ENCODE results near the gene MACROD2.

The MACROD2 gene

DNA sequence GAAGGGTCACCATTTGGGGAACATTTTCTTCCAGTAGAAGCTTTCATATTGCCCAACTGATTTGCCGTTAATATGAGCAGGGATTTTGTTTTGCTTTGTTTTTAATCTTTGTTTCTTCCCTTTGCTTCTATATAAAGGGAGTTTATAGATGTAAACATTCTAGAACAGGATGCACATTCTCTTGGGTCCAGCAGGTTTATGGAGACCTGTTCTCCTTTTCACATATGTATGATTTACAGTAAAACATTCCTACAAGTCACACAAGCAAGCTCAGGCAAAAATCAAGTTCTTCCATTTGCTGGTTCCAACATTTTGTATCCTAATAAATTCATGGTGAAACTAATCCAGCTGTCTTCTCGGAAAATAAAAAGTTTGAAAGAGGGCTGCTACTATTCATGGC, 1424.5 kb downstream of the MACROD2 start:
- Histone ChIP-seq H3K27me3 (ENCODE audit: control insufficient read depth, insufficient read depth, low read length) (no peaks in the 10 kb centered on the region), H3K4me1 (ENCODE audit: control insufficient read depth, insufficient read depth, low read length) (no peaks in the 10 kb centered on the region), H3K9ac (ENCODE audit: low read depth, low read length) (no peak overlapping the region), H3K36me3 (ENCODE audit: control insufficient read depth, insufficient read depth, low read length) (no peaks in the 10 kb centered on the region), H3K4me3 (ENCODE audit: low read depth, low read length) (no peak overlapping the region), H3K9me3 (ENCODE audit: control insufficient read depth, insufficient read depth, low read length) (no peaks in the 10 kb centered on the region)

DNA sequence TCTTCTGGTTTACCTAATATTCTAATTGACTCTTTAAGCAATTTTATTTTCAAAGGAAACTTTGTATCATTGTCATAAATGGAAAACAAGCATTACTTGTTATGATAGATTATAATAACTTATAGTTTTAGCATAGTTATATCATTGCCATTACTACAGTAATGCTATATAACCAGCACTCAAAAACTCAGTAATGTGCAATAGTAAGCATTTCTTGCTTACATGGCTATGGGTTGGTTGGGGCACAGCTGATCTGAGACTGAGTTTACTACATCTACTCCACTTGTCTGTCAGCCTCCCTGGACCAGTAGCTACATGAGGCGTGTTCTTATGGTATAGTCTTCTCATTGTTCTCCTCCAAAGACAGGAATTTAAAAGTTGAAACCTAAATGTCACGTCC, 1427.7 kb downstream of the MACROD2 start:
- no peaks in the 10 kb centered on the region for H3K4me1 ChIP-seq (ENCODE audit: control insufficient read depth, insufficient read depth, low read length)
- H3K9me3 ChIP-seq (ENCODE audit: control insufficient read depth, insufficient read depth, low read length): no peaks in the 10 kb centered on the region
- no peak overlapping the region for H3K9ac ChIP-seq (ENCODE audit: low read depth, low read length)
- no peaks in the 10 kb centered on the region for H3K27me3 ChIP-seq (ENCODE audit: control insufficient read depth, insufficient read depth, low read length)
- H3K4me3 ChIP-seq (ENCODE audit: low read depth, low read length): no peak overlapping the region
- H3K36me3 ChIP-seq (ENCODE audit: control insufficient read depth, insufficient read depth, low read length): no peaks in the 10 kb centered on the region

DNA sequence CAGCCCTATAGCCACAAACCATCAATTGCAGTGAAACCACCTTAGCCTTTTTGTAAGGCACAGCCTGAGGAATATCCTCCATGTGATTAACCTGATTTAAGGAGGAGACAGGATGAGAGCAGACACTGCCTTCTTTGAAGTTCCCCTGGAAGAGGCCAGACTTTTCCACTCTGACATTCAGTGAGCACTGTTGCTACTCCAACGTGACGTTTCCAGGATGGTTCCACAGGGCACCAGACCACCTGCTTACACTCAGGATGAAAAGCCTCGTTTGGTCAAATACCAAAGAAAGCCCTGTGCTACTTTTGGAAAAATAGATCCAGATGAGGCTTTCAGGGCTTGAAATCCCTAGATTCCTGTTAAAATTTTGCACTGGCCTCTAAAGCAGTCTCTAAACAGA, 1444.2 kb downstream of the MACROD2 start:
- H3K4me3 ChIP-seq (ENCODE audit: low read depth, low read length): no peak overlapping the region
- H3K27me3 ChIP-seq (ENCODE audit: control insufficient read depth, insufficient read depth, low read length): no peaks in the 10 kb centered on the region
- no peak overlapping the region for H3K9ac ChIP-seq (ENCODE audit: low read depth, low read length)
- H3K36me3 ChIP-seq (ENCODE audit: control insufficient read depth, insufficient read depth, low read length): no peaks in the 10 kb centered on the region
- H3K4me1 ChIP-seq (ENCODE audit: control insufficient read depth, insufficient read depth, low read length): peaks cover 13% of the 10 kb centered on the region
- H3K9me3 ChIP-seq (ENCODE audit: control insufficient read depth, insufficient read depth, low read length): no peaks in the 10 kb centered on the region

DNA sequence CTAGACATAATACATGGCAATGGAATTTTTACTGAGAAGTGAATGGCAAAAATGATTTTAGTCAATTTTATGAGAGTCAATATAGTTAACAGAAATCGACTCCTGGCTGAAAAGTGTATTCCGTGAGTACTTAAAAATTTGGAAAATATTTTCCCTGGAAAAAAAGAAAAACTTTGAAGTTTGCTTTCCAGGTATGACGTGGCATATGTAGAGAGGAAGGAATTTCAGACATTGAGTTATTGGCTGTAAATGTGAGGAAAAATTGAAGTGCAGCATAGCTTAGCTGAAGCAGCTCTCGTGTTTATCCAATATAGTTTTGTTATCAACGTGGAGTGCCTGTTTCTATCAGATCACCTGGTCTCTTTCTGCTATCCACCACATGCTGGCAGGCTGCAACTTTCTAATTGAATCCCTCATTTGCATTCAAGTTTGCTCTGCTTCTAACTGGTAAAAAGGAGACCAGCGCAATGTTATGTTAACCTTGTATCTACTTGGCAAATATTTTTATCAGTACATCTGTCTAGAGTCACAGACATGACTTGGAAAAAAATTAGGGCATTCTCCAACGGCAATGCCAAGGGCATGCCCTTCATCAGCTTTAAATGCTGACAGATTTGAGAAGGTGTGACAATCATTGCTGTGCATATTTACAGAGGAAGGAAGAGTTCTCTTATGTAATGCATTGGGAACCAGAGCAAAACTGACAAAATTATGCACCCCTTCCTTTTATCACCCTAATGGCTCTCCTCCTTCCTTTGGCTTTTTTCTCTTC, 1444.9 kb downstream of the MACROD2 start:
- H3K36me3 ChIP-seq (ENCODE audit: control insufficient read depth, insufficient read depth, low read length): no peaks in the 10 kb centered on the region
- no peaks in the 10 kb centered on the region for H3K27me3 ChIP-seq (ENCODE audit: control insufficient read depth, insufficient read depth, low read length)
- H3K4me3 ChIP-seq (ENCODE audit: low read depth, low read length): no peak overlapping the region
- peaks cover 13% of the 10 kb centered on the region for H3K4me1 ChIP-seq (ENCODE audit: control insufficient read depth, insufficient read depth, low read length)
- no peak overlapping the region for H3K9ac ChIP-seq (ENCODE audit: low read depth, low read length)
- no peaks in the 10 kb centered on the region for H3K9me3 ChIP-seq (ENCODE audit: control insufficient read depth, insufficient read depth, low read length)

DNA sequence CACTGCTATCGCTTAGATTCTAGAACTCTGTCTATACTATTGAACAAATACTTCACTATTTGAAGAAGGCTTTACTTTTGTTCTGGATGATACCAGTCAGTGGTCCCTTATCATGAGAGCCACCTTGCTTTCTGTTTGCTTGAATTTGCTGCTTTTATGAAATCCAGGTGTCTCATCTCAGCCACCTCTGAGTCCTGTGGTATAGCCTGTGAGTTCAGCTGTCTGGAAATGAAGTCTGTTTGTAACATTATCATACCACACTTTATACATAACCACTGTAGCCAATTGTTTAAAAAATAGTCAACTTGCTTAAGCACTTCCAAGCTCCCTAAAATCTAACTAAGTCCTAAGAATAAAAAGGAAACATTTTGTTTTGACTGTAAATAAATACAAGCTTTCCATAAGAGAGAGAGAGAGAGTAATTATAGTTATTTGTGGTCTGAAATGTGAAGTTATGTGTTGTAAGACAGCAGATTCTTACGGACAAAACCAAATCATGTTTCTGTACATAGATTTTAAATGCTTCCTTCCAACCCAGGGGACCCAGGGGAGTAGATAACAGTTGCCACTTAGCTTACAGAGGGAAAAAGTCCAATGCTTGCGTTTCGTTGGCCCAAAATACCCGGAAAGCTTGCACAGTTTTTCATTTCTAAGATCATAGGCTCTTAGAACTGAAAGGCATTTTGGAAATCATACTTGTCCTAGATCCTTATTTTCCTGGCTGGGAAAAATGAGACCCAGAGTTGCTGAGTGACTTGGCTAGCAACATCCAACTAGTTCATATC, 1449.9 kb downstream of the MACROD2 start:
- no peak overlapping the region for H3K9ac ChIP-seq (ENCODE audit: low read depth, low read length)
- no peaks in the 10 kb centered on the region for H3K9me3 ChIP-seq (ENCODE audit: control insufficient read depth, insufficient read depth, low read length)
- H3K27me3 ChIP-seq (ENCODE audit: control insufficient read depth, insufficient read depth, low read length): no peaks in the 10 kb centered on the region
- H3K4me1 ChIP-seq (ENCODE audit: control insufficient read depth, insufficient read depth, low read length): peaks cover 7% of the 10 kb centered on the region
- H3K4me3 ChIP-seq (ENCODE audit: low read depth, low read length): no peak overlapping the region
- H3K36me3 ChIP-seq (ENCODE audit: control insufficient read depth, insufficient read depth, low read length): no peaks in the 10 kb centered on the region

DNA sequence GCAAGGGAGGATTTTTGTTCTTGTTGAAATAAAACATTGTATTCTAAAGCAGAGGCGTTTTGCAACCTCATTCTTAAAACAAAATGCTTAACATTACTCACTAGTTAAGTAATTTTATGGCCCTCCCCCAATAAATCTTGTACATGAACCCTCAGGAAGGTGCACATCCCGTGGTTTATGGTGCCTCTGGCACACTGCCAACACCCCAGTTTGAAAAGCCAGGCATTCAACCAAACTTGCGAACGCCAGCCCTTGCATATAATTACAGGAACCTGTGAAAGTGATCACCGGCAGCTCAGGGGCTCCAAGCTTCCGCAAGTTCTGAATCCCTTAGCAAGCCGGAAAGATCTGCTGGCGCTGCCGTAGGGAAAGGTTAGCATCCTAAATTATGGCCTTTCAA, 1451.1 kb downstream of the MACROD2 start:
- Histone ChIP-seq H3K4me3 (ENCODE audit: low read depth, low read length) (no peak overlapping the region), H3K27me3 (ENCODE audit: control insufficient read depth, insufficient read depth, low read length) (no peaks in the 10 kb centered on the region), H3K9me3 (ENCODE audit: control insufficient read depth, insufficient read depth, low read length) (no peaks in the 10 kb centered on the region), H3K36me3 (ENCODE audit: control insufficient read depth, insufficient read depth, low read length) (no peaks in the 10 kb centered on the region), H3K9ac (ENCODE audit: low read depth, low read length) (no peak overlapping the region), H3K4me1 (ENCODE audit: control insufficient read depth, insufficient read depth, low read length) (no peaks in the 10 kb centered on the region)

DNA sequence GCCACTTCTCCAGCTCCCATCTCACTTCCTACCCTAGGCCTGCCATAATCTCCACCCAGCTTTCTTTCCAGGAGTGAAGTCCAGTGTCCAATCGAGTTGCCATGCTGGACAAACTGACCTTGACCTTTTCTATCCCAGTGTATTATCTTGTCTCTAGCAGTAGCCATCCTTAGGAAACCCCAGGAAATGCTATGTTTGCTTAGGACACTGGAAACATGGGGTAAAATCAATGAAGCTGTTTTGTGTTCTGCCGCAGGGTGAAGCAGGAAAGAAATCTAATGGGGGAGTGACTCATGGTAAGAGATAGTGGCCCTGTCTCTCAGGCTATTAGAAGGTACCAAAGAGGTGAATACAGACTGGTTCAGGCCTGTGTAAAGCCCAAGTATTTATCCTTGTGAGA, 1452.2 kb downstream of the MACROD2 start:
- Histone ChIP-seq H3K27me3 (ENCODE audit: control insufficient read depth, insufficient read depth, low read length) (no peaks in the 10 kb centered on the region), H3K9ac (ENCODE audit: low read depth, low read length) (no peak overlapping the region), H3K4me1 (ENCODE audit: control insufficient read depth, insufficient read depth, low read length) (no peaks in the 10 kb centered on the region), H3K36me3 (ENCODE audit: control insufficient read depth, insufficient read depth, low read length) (no peaks in the 10 kb centered on the region), H3K4me3 (ENCODE audit: low read depth, low read length) (no peak overlapping the region), H3K9me3 (ENCODE audit: control insufficient read depth, insufficient read depth, low read length) (no peaks in the 10 kb centered on the region)

DNA sequence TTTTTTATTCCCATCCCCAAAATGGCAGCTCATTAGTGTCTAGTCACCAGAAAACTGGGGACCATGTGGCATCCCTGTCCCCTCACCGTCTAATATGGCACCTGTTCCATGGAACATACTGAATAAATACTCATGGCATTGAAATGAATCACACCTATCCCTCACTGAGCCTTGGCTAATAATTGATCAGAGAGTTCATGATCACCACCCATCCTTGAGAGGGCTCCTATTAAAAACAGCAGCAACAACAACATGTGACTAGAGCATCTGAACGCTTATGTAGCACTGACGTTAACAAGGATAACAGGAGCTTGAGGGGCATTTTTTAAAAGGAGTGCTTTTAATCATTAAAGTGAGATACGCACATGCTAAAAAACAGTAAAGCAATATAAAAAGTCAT, 1453.7 kb downstream of the MACROD2 start:
- H3K9me3 ChIP-seq (ENCODE audit: control insufficient read depth, insufficient read depth, low read length): no peaks in the 10 kb centered on the region
- H3K4me1 ChIP-seq (ENCODE audit: control insufficient read depth, insufficient read depth, low read length): no peaks in the 10 kb centered on the region
- no peaks in the 10 kb centered on the region for H3K36me3 ChIP-seq (ENCODE audit: control insufficient read depth, insufficient read depth, low read length)
- no peaks in the 10 kb centered on the region for H3K27me3 ChIP-seq (ENCODE audit: control insufficient read depth, insufficient read depth, low read length)
- H3K9ac ChIP-seq (ENCODE audit: low read depth, low read length): no peak overlapping the region
- H3K4me3 ChIP-seq (ENCODE audit: low read depth, low read length): no peak overlapping the region

DNA sequence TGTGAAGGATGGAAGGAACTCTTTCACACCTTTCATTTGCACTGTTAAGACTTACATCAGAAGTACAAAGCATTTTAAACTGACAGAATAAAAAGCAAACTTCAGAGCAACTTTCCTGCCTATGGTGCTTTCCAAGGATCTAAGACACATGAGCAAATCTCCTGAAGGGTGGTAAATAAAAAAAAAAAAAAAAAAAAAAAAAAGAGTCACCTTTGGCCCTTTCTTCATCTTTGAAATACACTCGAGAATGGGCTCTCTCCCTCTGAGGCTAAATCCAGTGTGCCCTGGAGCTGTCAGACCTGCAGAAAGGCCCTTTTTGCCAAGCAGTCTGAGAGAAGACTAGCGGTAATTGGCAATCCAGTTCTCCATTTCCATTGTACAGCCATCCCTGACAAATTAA, 1455.9 kb downstream of the MACROD2 start:
- Histone ChIP-seq H3K4me3 (ENCODE audit: low read depth, low read length) (no peak overlapping the region), H3K9me3 (ENCODE audit: control insufficient read depth, insufficient read depth, low read length) (no peaks in the 10 kb centered on the region), H3K36me3 (ENCODE audit: control insufficient read depth, insufficient read depth, low read length) (no peaks in the 10 kb centered on the region), H3K4me1 (ENCODE audit: control insufficient read depth, insufficient read depth, low read length) (no peaks in the 10 kb centered on the region), H3K27me3 (ENCODE audit: control insufficient read depth, insufficient read depth, low read length) (no peaks in the 10 kb centered on the region), H3K9ac (ENCODE audit: low read depth, low read length) (no peak overlapping the region)

DNA sequence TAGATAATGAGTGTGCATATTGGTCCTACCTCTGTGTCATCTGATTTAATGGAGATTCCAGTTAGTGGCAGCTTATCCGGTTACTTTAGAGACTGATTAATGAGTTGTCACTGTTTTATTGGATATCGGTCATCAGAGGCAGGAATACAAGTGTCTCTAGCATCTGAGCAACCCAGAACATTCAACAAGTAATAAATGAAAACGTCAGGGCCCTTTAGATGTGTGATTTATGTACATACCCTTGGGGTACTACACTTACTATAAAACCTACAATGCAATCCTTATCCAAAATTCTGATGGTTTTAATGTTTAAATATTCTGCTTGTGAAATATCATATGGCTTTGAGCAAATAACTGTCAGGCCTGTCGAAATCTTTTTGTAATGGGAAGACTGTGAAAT, 1460.0 kb downstream of the MACROD2 start:
- no peak overlapping the region for H3K9ac ChIP-seq (ENCODE audit: low read depth, low read length)
- no peak overlapping the region for H3K4me3 ChIP-seq (ENCODE audit: low read depth, low read length)
- H3K36me3 ChIP-seq (ENCODE audit: control insufficient read depth, insufficient read depth, low read length): no peaks in the 10 kb centered on the region
- H3K27me3 ChIP-seq (ENCODE audit: control insufficient read depth, insufficient read depth, low read length): no peaks in the 10 kb centered on the region
- H3K9me3 ChIP-seq (ENCODE audit: control insufficient read depth, insufficient read depth, low read length): no peaks in the 10 kb centered on the region
- no peaks in the 10 kb centered on the region for H3K4me1 ChIP-seq (ENCODE audit: control insufficient read depth, insufficient read depth, low read length)

DNA sequence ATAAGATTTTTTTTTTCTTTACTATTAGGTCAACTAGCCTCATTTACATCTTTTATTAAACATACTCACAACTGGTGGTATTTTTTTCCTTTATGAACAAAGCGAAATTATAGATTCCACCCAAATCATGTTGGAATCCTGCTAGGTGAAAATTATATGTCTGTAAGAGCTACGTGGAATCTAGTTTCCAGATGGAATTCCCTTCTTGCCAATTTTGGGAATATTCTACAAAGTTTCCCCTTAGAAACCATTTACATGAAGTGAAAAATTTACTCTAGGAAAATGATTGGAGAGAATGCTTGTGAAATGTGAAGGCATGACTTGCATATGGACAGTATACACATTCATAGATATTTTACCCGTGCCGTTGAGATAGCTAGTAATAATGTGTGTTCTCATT, 1466.6 kb downstream of the MACROD2 start:
- Histone ChIP-seq H3K9ac (ENCODE audit: low read depth, low read length) (no peak overlapping the region), H3K4me3 (ENCODE audit: low read depth, low read length) (no peak overlapping the region), H3K4me1 (ENCODE audit: control insufficient read depth, insufficient read depth, low read length) (no peaks in the 10 kb centered on the region), H3K27me3 (ENCODE audit: control insufficient read depth, insufficient read depth, low read length) (no peaks in the 10 kb centered on the region), H3K9me3 (ENCODE audit: control insufficient read depth, insufficient read depth, low read length) (no peaks in the 10 kb centered on the region), H3K36me3 (ENCODE audit: control insufficient read depth, insufficient read depth, low read length) (no peaks in the 10 kb centered on the region)

DNA sequence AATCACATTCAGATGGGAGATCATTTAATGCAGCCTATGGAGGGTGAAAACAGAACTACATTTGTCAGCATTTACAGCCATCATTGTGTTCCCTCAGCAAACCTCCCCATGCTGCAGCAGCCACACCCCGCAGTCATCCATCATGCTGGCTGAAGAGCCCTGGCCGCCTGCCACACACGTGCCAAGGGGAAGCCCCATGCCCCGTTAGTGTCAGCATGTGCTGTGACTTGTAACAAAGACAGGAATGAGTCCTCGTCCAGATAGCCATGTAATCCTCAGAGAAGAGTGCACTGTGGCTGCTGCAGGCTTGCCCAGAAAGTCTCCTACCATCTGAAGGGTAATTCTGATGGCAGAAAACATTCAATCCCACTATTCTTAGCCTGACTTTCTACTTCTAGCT, 1480.2 kb downstream of the MACROD2 start:
- no peak overlapping the region for H3K9ac ChIP-seq (ENCODE audit: low read depth, low read length)
- H3K4me1 ChIP-seq (ENCODE audit: control insufficient read depth, insufficient read depth, low read length): no peaks in the 10 kb centered on the region
- H3K27me3 ChIP-seq (ENCODE audit: control insufficient read depth, insufficient read depth, low read length): no peaks in the 10 kb centered on the region
- H3K4me3 ChIP-seq (ENCODE audit: low read depth, low read length): no peak overlapping the region
- no peaks in the 10 kb centered on the region for H3K36me3 ChIP-seq (ENCODE audit: control insufficient read depth, insufficient read depth, low read length)
- no peaks in the 10 kb centered on the region for H3K9me3 ChIP-seq (ENCODE audit: control insufficient read depth, insufficient read depth, low read length)

All from iPS-15b (cell line).